ENCODE measurements around the gene CARD9. TPM values are rescaled to one million over a fixed set of nuclear protein-coding genes. Genes with fewer than 3 reads are reported as not detected.

Gene CARD9
- total RNA-seq, 4 donors from 2014 or later = 1.1 to 5.6 (median 2.0) TPM

DNA sequence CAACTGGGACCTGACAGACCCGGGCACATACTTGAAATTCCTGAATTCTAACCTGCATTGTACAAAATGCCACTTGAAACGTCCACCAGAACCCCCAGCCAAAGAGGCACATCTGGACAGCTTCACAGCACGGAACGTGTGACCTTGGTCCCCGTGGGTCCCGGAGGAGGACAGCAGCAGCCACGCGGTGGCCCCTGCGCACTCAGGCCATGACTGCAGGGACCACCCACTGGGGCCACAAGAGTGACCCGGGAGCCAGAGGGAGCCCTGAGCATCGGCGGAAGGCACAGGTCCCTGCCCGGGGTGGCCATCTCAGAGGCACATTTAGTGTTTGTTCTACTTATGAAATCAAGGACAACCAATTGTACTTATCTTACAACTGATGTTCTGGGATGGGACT lies 28.6 kb upstream of the CARD9 start:
- H3K27me3 ChIP-seq = no peaks in the 10 kb centered on the region
- in situ Hi-C loops (cut with MboI; ENCODE audit: low pct_ligation_motif_present in 1 of 4, low pct_unique_long_range_greater_than_20kb in 1 of 4, low sequenced_read_pairs in 3 of 4) (no loop called here), intact Hi-C loops (cut with DNase I; ENCODE audit: low total_unique reads) (loop anchor here (10.0 kb wide), 1 partner anchor 67 kb away; no protein-coding TSS in a partner anchor)
- no peak overlapping the region for H3K27ac ChIP-seq
- DNase-seq = no peak
- WGBS, 2 donors (ENCODE audit: low coverage in 1 of 2) = 80 to 84% methylated on average over 1 to 13 of the region's 13 CpGs
- H3K4me3 ChIP-seq = no peak overlapping the region
- H3K9me3 ChIP-seq = no peaks in the 10 kb centered on the region
- peaks cover 10 to 28% (median 17%) of the 10 kb centered on the region in 4 donors for H3K4me1 ChIP-seq
- H3K36me3 ChIP-seq = peaks cover 0 to 28% (median 6%) of the 10 kb centered on the region in 4 donors
- TF ChIP-seq, protein P1, sequence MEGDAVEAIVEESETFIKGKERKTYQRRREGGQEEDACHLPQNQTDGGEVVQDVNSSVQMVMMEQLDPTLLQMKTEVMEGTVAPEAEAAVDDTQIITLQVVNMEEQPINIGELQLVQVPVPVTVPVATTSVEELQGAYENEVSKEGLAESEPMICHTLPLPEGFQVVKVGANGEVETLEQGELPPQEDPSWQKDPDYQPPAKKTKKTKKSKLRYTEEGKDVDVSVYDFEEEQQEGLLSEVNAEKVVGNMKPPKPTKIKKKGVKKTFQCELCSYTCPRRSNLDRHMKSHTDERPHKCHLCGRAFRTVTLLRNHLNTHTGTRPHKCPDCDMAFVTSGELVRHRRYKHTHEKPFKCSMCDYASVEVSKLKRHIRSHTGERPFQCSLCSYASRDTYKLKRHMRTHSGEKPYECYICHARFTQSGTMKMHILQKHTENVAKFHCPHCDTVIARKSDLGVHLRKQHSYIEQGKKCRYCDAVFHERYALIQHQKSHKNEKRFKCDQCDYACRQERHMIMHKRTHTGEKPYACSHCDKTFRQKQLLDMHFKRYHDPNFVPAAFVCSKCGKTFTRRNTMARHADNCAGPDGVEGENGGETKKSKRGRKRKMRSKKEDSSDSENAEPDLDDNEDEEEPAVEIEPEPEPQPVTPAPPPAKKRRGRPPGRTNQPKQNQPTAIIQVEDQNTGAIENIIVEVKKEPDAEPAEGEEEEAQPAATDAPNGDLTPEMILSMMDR (IDR thresholded peaks at IDR 0.05) = no peak
- TF ChIP-seq POLR2AphosphoS5 (IDR thresholded peaks at IDR 0.05) = no peak
- TF ChIP-seq EP300 (IDR thresholded peaks at IDR 0.05; ENCODE audit: low read depth) = no peak
- TF ChIP-seq POLR2A (IDR thresholded peaks at IDR 0.05) = no peak

DNA sequence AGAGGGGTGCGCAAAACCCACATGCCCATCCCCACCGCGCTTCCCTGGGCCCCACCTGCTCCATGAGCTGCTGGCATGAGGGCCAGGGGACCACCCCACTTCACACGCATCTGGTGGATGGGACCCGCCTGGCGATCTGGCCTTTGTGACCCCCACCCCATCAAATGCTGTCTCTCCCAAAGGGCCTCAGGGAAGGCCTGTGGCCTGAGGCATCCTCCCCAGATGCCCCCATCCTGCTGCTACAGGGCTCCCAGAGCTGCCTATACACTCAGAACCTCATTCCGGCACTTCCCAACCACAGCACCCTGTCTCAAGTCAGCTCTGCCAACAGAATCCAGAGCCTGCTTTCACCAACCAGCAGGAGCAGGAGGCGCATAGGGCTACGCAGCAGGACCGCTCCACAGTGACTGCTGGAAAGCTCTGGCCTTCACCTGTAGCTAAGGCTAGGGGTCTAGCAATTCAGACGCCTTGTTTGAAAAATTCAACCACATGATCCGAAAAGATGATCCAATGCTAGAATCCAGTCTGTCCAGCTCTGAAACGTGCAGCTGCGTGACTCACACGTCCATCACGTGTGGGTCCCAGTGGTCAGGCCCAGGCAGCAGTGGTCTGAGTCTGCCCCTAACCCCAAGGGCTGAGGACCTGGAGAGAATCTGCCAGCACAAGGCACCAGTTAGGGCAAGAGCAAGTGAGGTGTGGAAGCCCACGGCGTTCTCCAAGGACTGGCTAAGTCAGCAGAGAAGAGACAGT lies 27.9 kb upstream of the CARD9 start:
- in situ Hi-C loops (cut with MboI; ENCODE audit: low pct_ligation_motif_present in 1 of 4, low pct_unique_long_range_greater_than_20kb in 1 of 4, low sequenced_read_pairs in 3 of 4) = no loop called here
- peaks cover 10 to 34% (median 22%) of the 10 kb centered on the region in 4 donors for H3K4me1 ChIP-seq
- intact Hi-C loops (cut with DNase I; ENCODE audit: low total_unique reads) = loop anchor here (10.0 kb wide), 1 partner anchor 67 kb away; no protein-coding TSS in a partner anchor
- TF ChIP-seq POLR2A (IDR thresholded peaks at IDR 0.05) = no peak
- no peak for TF ChIP-seq EP300 (IDR thresholded peaks at IDR 0.05; ENCODE audit: low read depth)
- TF ChIP-seq, protein P1 (IDR thresholded peaks at IDR 0.05) = no peak
- H3K27me3 ChIP-seq = no peaks in the 10 kb centered on the region
- no peak overlapping the region for H3K27ac ChIP-seq
- H3K36me3 ChIP-seq = peaks cover 0 to 21% (median 4%) of the 10 kb centered on the region in 4 donors
- 91 to 92% methylated on average over 2 to 18 of the region's 18 CpGs for WGBS, 2 donors (ENCODE audit: low coverage in 1 of 2)
- H3K9me3 ChIP-seq = no peaks in the 10 kb centered on the region
- no peak overlapping the region for H3K4me3 ChIP-seq
- no peak for DNase-seq

DNA sequence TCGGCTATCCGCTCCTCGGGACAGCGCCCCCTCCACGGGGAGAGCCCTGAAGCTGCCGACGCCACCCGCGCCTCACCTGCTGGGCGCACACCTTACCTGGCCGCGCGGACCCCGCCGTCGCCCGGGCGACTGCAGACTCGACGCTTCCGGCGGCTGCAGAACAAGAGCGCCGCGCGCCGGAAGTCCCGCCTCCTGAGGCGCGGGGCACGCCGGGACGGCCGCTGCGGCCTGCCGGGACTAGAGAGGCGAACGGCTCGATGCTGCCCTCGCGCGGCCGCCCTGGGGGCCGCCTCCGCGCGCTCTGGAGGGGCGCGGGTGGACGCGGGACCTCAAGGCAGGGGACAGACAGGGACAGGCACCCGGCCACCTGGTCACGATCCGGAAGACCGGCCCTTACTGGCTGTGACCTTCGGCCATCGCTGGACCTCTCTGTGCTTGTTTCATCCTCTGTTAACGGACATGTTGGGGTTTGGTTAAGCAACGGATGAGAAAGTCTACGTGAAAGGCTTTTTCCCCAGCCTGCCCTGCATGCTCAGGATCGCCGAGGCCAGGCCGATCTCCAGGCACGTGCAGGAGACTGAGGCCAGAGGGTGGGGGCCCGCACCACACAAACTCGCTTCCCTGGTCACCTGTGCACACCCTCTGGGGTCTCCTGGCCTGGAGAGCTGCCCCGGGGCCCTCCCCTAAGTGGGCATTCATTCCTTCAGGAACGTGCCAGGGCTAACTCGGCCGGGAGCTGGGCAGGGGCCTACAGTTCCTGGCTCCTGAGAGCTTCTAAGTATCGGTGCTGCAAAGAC lies 26.8 kb upstream of the CARD9 start, which contains the start of gene SNAPC4:
TSS of gene SNAPC4 (minus strand) at position 133 of the 797 bp plus-strand sequence. CDS start 1,742 bp downstream, outside the sequence.
- peak within 1 kb of the TSS; percentile 66 to 81 (median 76) for H3K27ac ChIP-seq
- DNase-seq = peak; percentile 89
- peaks cover 0 to 11% (median 3%) of the 10 kb centered on the region in 4 donors for H3K36me3 ChIP-seq
- TF ChIP-seq POLR2A (IDR thresholded peaks at IDR 0.05) = peak; percentile 35
- peak in 1 of 3 donors; percentile 79 for TF ChIP-seq POLR2AphosphoS5 (IDR thresholded peaks at IDR 0.05)
- TF ChIP-seq EP300 (IDR thresholded peaks at IDR 0.05; ENCODE audit: low read depth) = no peak
- TF ChIP-seq, protein P1 (IDR thresholded peaks at IDR 0.05) = peak; percentile 74 to 98 (median 90)
- in situ Hi-C loops (cut with MboI; ENCODE audit: low pct_ligation_motif_present in 1 of 4, low pct_unique_long_range_greater_than_20kb in 1 of 4, low sequenced_read_pairs in 3 of 4) (no loop called here), intact Hi-C loops (cut with DNase I; ENCODE audit: low total_unique reads) (loop anchor here (10.0 kb wide), 1 partner anchor 65 kb away; no protein-coding TSS in a partner anchor)
- no peaks in the 10 kb centered on the region for H3K27me3 ChIP-seq
- H3K4me1 ChIP-seq = peaks cover 10 to 39% (median 31%) of the 10 kb centered on the region in 4 donors
- WGBS, 2 donors (ENCODE audit: low coverage in 1 of 2) = 14% methylated on average over 23 of the region's 71 CpGs; no CpG with 5 or more reads in 1 of the 2 donors
- no peaks in the 10 kb centered on the region for H3K9me3 ChIP-seq
- H3K4me3 ChIP-seq = peak within 1 kb of the TSS; percentile 70 to 98 (median 94)

Measured in transverse colon (tissue), 4 donors.